HCT116 (cell line): ENCODE data around the gene COTL1. TPM values are rescaled to one million over a fixed set of nuclear protein-coding genes. Genes with fewer than 3 reads are reported as not detected.

ENCODE experiments used
- ATAC-seq: fragments of 200-7000 bp; cut with Tn5 transposase; 2 replicates; pipeline ENCODE4 v1.9.1; 2020; ENCODE audit warnings: mild to moderate bottlenecking, moderate library complexity
- BruUV-seq: library from RNA; stranded (reverse); fragments of 400-500 nt; replicated peaks from 2 replicates; lab custom pipeline; 2021; lab: Mats Ljungman, UMichigan
- CTCF ChIA-PET: fragments of 300-600 bp; sonication (Branson Sonifier 250); formaldehyde crosslinking; loops from one replicate; lab custom pipeline; 2021; ENCODE audit warnings: antibody characterized with exemption; lab: Charles Lee
- POLR2A ChIA-PET: fragments of 300-600, 350-600 bp; sonication (Branson Sonifier 250); formaldehyde crosslinking; loops from one replicate; lab custom pipeline; 2021; ENCODE audit warnings: antibody characterized with exemption; lab: Charles Lee
- RAD21 ChIA-PET, 2 experiments: fragments of 300-600 bp; sonication (Branson Sonifier 250); formaldehyde crosslinking; loops; one replicate each; lab custom pipeline; 2023; ENCODE audit warnings: low total read pairs in 2 of 2; ENCODE audit not compliant: uncharacterized antibody in 2 of 2, unreplicated experiment in 2 of 2, low non-redundant PET in 1 of 2; lab: Charles Lee
- DNase-seq: peaks from one replicate; pipeline ENCODE4 v3.0.0-alpha.2; 2010; ENCODE audit warnings: low read depth, low spot score
- H2AFZ ChIP-seq: fragments of 200-600 bp; shearing (Covaris generic), sonication (generic); 2 replicates; pipeline ENCODE4 v1.6.1; 2017; ENCODE audit warnings: low read depth, mixed run types, mixed read lengths, antibody characterized with exemption, low read length; ENCODE audit not compliant: poor library complexity, severe bottlenecking
- H3K27ac ChIP-seq: 2 replicates; pipeline ENCODE4 v1.5.1; 2012; ENCODE audit warnings: low read depth, low read length
- H3K27me3 ChIP-seq: fragments of 200-600 bp; sonication (generic); 2 replicates; pipeline ENCODE4 v1.6.1; 2016; ENCODE audit warnings: mixed run types, low read length, mixed read lengths; ENCODE audit not compliant: insufficient read depth
- H3K36me3 ChIP-seq, 2 experiments: fragments of 200-500 bp in 1 of 2; fragments of 200-600 bp in 1 of 2; sonication (Bioruptor generic) in 1 of 2; sonication (generic) in 1 of 2; 2 replicates each; pipeline versions ENCODE4 v1.5.1 to v1.6.1; 2014 to 2016; ENCODE audit warnings: low read length in 2 of 2, inconsistent platforms in 1 of 2, mixed read lengths in 1 of 2, mixed run types in 1 of 2; ENCODE audit not compliant: insufficient read depth in 2 of 2, control insufficient read depth in 1 of 2
- H3K4me1 ChIP-seq, 2 experiments: fragments of 200-600 bp in 1 of 2; sonication (generic) in 1 of 2; 2 replicates each; pipeline versions ENCODE4 v1.5.1 to v1.6.1; 2012 to 2017; ENCODE audit warnings: low read length in 2 of 2, inconsistent platforms in 1 of 2, mild to moderate bottlenecking in 1 of 2, mixed read lengths in 1 of 2, mixed run types in 1 of 2, moderate library complexity in 1 of 2; ENCODE audit not compliant: insufficient read depth in 2 of 2, control insufficient read depth in 1 of 2
- H3K4me2 ChIP-seq: fragments of 200-600 bp; sonication (generic); 2 replicates; pipeline ENCODE4 v1.6.1; 2017; ENCODE audit warnings: mixed run types, low read length, mixed read lengths
- H3K4me3 ChIP-seq, 2 experiments: fragments of 200-600 bp in 1 of 2; sonication (generic) in 1 of 2; replicated peaks in 1 of 2; 2 replicates each; pipeline ENCODE4 v1.5.1; 2011 to 2016; ENCODE audit warnings: low read length in 2 of 2, control low read depth in 1 of 2, low read depth in 1 of 2, mild to moderate bottlenecking in 1 of 2, mixed read lengths in 1 of 2, mixed run types in 1 of 2
- H3K79me2 ChIP-seq: fragments of 200-600 bp; sonication (generic); 2 replicates; pipeline ENCODE4 v1.6.1; 2017; ENCODE audit warnings: mild to moderate bottlenecking, mixed run types, low read length, moderate library complexity, mixed read lengths; ENCODE audit not compliant: insufficient read depth
- H3K9ac ChIP-seq: fragments of 200-600 bp; sonication (generic); 2 replicates; pipeline ENCODE4 v1.6.1; 2016; ENCODE audit warnings: low read length, mixed read lengths
- H3K9me2 ChIP-seq: fragments of 200-600 bp; sonication (generic), shearing (Covaris generic); 2 replicates; pipeline ENCODE4 v1.6.1; 2017; ENCODE audit warnings: mixed run types, mild to moderate bottlenecking, moderate library complexity; ENCODE audit not compliant: insufficient read depth
- H3K9me3 ChIP-seq, 2 experiments: fragments of 200-500 bp in 1 of 2; fragments of 200-600 bp in 1 of 2; sonication (Bioruptor generic) in 1 of 2; sonication (generic) in 1 of 2; 2 replicates each; pipeline ENCODE4 v1.6.1; 2014 to 2017; ENCODE audit warnings: low read length in 2 of 2, mixed read lengths in 2 of 2, inconsistent platforms in 1 of 2, low read depth in 1 of 2, mild to moderate bottlenecking in 1 of 2, mixed run types in 1 of 2, moderate library complexity in 1 of 2; ENCODE audit not compliant: control insufficient read depth in 1 of 2, insufficient read depth in 1 of 2
- H4K20me1 ChIP-seq: fragments of 200-600 bp; sonication (generic), shearing (Covaris generic); 2 replicates; pipeline ENCODE4 v1.6.1; 2017; ENCODE audit warnings: mixed run types, mild to moderate bottlenecking, moderate library complexity; ENCODE audit not compliant: insufficient read depth
- ELF1 ChIP-seq: IDR thresholded peaks from 2 replicates; pipeline ENCODE4 v1.6.1; 2012; ENCODE audit warnings: low read depth, borderline replicate concordance
- EZH2 ChIP-seq: fragments of 200-600 bp; sonication (generic); IDR thresholded peaks from 2 replicates; pipeline ENCODE4 v1.6.1; 2017; ENCODE audit warnings: antibody characterized with exemption, mixed run types
- EZH2phosphoT487 ChIP-seq: fragments of 200-600 bp; IDR thresholded peaks from 2 replicates; pipeline ENCODE4 v1.6.1; 2018; ENCODE audit warnings: antibody characterized with exemption, borderline replicate concordance
- FOSL1 ChIP-seq: IDR thresholded peaks from 2 replicates; pipeline ENCODE4 v1.6.1; 2012; ENCODE audit warnings: low read depth
- RAD21 ChIP-seq: IDR thresholded peaks from 2 replicates; pipeline ENCODE4 v1.6.1; 2012; ENCODE audit warnings: low read depth, mild to moderate bottlenecking
- YY1 ChIP-seq: IDR thresholded peaks from 2 replicates; pipeline ENCODE4 v1.6.1; 2011; ENCODE audit warnings: low read length, low read depth, moderate library complexity, mild to moderate bottlenecking; ENCODE audit not compliant: insufficient replicate concordance; ENCODE audit errors: extremely low read depth
- intact Hi-C: fragments of 100-400 bp; cut with micrococcal nuclease; formaldehyde crosslinking; loops from 2 replicates; pipeline ENCODE4 v1.10.0; 2022
- total RNA-seq: library from RNA; stranded (reverse); gene quantifications from one replicate; pipeline ENCODE4 v1.2.1, GENCODE V29; 2021; ENCODE audit not compliant: unreplicated experiment
- TF ChIP-seq, protein P1 (sequence below): IDR thresholded peaks from 2 replicates; pipeline ENCODE4 v1.6.1; 2012
- TF ChIP-seq, protein P2 (sequence below): IDR thresholded peaks from 2 replicates; pipeline ENCODE4 v1.6.1; 2012

COTL1 gene
- total RNA-seq, 1 experiment from 2014 or later, result 276 TPM

DNA sequence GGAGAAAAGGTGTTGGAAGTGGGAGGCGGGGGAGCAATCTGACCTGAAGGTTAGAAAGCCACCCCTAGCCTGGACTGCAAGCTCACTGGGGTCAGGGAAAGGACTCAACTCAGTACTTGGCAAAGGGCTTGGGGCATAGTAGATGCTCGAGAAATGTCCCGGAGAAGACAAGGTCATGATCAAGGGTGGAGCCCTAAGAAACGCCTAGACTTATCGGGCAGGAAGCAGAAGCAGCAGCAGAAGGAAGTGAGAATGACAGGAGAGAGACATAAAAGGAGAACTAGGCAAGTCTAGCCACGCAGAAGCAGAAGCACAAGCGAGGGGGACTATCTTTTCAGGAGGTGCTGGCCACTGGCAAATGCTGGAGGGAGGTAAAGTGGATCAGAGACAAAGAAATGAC lies 10.2 kb downstream of the COTL1 start (continued):
- no peak for TF ChIP-seq EZH2phosphoT487
- no peak for TF ChIP-seq FOSL1
- TF ChIP-seq YY1, result no peak

DNA sequence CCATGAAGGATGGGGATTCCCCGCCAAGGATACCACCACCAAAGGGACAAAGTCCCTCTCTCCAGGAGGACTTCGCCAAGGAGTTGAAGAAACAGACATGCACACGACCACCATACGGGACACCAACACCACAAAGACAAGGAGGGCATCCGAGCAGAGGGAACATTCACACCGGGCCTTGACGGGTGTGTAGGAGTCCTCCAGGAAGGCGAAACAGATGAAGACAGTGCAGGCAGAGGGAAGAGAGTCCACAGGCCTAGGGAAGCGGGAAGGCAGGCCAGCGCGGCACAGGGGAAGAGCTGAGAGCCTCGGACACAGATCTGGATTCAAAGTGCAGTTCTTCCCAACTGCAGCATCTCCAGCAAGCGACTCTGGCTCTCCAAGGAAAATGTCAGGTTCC lies 10.8 kb downstream of the COTL1 start:
- H3K79me2 ChIP-seq, result peaks cover 95% of the 10 kb centered on the region
- BruUV-seq, result no TSS peak
- H3K27ac ChIP-seq, result no peak overlapping the region
- H3K4me1 ChIP-seq, result peaks cover 24 to 47% of the 10 kb centered on the region in 2 experiments
- no peak overlapping the region for H3K9ac ChIP-seq
- DNase-seq (no peak), ATAC-seq (no peak)
- no peak overlapping the region for H3K4me3 ChIP-seq
- H3K9me3 ChIP-seq, result no peaks in the 10 kb centered on the region
- H4K20me1 ChIP-seq, result no peaks in the 10 kb centered on the region
- H3K9me2 ChIP-seq, result no peaks in the 10 kb centered on the region
- intact Hi-C loops, result no loop called here
- H2AFZ ChIP-seq, result no peak overlapping the region
- H3K36me3 ChIP-seq, result peaks cover 0 to 12% of the 10 kb centered on the region in 2 experiments; a peak in 1 of 4 replicates
- ChIA-PET RAD21 (no interaction called here), CTCF (no interaction called here), POLR2A (no interaction called here)
- no peaks in the 10 kb centered on the region for H3K27me3 ChIP-seq
- TF ChIP-seq ELF1 (no peak), RAD21 (no peak), EZH2 (no peak)
- TF ChIP-seq, protein P1, sequence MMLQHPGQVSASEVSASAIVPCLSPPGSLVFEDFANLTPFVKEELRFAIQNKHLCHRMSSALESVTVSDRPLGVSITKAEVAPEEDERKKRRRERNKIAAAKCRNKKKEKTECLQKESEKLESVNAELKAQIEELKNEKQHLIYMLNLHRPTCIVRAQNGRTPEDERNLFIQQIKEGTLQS, result no peak
- TF ChIP-seq, protein P2, sequence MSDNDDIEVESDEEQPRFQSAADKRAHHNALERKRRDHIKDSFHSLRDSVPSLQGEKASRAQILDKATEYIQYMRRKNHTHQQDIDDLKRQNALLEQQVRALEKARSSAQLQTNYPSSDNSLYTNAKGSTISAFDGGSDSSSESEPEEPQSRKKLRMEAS, result no peak
- no peak overlapping the region for H3K4me2 ChIP-seq
